AG04450 (cell line): ENCODE measurements around the gene SRRM4. TPM values are rescaled to one million over a fixed set of nuclear protein-coding genes. Genes with fewer than 3 reads are reported as not detected.
"Not testable (repeated sequence)": the region's sequence is repeated elsewhere in the genome, so short reads cannot be mapped to it uniquely, and the experiment has no call there.

Source experiments
- CTCF ChIA-PET: fragments of 300-600, 350-600 bp; formaldehyde crosslinking; extraction: SDS; loops from one replicate; lab custom pipeline; 2022; ENCODE audit warnings: antibody characterized with exemption, inconsistent platforms; lab: Charles Lee
- POLR2A ChIA-PET: fragments of 350-600 bp; formaldehyde crosslinking; extraction: SDS; loops from one replicate; lab custom pipeline; 2021; ENCODE audit warnings: antibody characterized with exemption, inconsistent platforms; lab: Yijun Ruan, JAX
- DNase-seq: peaks from one replicate; pipeline ENCODE4 v3.0.0-alpha.2; 2011; ENCODE audit warnings: low read depth, low spot score
- H3K27ac ChIP-seq: one replicate; pipeline ENCODE4 v1.5.1; 2012; ENCODE audit warnings: low read depth, low read length, control low read depth
- H3K27me3 ChIP-seq: one replicate; pipeline ENCODE4 v1.6.0; 2012; ENCODE audit warnings: low read length; ENCODE audit not compliant: control insufficient read depth, insufficient read depth
- H3K4me3 ChIP-seq: 2 replicates; pipeline ENCODE4 v1.5.1; 2011; ENCODE audit warnings: mild to moderate bottlenecking, low read depth, low read length, control low read depth
- H3K9me3 ChIP-seq: 2 replicates; pipeline ENCODE4 v1.5.1; 2012; ENCODE audit warnings: low read length; ENCODE audit not compliant: control insufficient read depth, insufficient read depth
- polyA plus RNA-seq: library from polyadenylated mRNA; depleted of rRNA; stranded (reverse); fragments of >200 nt; gene quantifications from 2 replicates; pipeline ENCODE4 v1.2.3, GENCODE V29; 2011
- TF ChIP-seq, protein P1 (sequence below): IDR thresholded peaks from 2 replicates; pipeline ENCODE4 v1.5.1; 2011; ENCODE audit warnings: low read depth, low read length, control low read depth, inconsistent platforms

SRRM4 gene
- polyA plus RNA-seq, 1 experiment, result not detected

DNA sequence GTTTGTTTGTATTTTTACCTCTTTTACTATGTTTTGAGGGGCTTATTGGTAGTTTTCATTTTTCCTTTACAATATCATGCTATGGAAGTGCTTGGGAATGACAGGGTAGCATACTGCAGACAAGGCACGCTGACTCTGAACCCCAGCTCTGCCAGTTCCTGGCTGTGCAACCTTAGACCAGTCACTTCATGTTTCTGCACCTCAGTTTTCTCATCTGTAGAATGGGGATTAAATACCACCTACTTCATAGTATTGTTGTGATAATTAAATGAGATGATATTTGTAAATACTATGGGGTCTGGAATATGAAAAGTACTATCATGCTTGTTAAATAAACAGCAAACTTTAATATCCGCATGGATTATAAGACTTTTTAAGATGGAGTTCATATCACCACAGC, 35.4 kb downstream of the SRRM4 start:
- Histone ChIP-seq H3K4me3 (no peak overlapping the region), H3K9me3 (peaks cover 20% of the 10 kb centered on the region; the same call in 1 of the 2 replicates), H3K27me3 (no peaks in the 10 kb centered on the region), H3K27ac (no peak overlapping the region)
- DNase-seq, result no peak
- TF ChIP-seq, protein P1, sequence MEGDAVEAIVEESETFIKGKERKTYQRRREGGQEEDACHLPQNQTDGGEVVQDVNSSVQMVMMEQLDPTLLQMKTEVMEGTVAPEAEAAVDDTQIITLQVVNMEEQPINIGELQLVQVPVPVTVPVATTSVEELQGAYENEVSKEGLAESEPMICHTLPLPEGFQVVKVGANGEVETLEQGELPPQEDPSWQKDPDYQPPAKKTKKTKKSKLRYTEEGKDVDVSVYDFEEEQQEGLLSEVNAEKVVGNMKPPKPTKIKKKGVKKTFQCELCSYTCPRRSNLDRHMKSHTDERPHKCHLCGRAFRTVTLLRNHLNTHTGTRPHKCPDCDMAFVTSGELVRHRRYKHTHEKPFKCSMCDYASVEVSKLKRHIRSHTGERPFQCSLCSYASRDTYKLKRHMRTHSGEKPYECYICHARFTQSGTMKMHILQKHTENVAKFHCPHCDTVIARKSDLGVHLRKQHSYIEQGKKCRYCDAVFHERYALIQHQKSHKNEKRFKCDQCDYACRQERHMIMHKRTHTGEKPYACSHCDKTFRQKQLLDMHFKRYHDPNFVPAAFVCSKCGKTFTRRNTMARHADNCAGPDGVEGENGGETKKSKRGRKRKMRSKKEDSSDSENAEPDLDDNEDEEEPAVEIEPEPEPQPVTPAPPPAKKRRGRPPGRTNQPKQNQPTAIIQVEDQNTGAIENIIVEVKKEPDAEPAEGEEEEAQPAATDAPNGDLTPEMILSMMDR, result no peak
- ChIA-PET CTCF (no interaction called here), POLR2A (no interaction called here)

DNA sequence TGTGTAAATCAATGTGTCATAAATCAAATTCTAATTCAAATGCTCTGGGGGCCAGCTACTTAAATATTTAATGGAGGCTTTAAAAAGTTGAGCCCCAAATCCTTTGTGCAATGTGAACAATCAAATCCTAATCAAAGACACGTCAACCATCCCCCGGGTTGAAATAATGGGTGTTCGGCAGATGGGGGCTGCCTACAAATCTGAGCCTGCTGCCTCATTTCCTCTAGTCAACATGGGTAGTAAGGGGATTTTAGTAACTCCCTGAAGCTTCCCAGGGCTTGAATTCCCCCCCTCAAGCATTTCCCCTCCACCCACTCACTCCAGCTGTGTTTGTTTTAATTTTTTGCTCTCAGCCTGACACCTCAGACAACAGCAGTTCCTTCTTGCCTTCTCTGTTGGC, 37.8 kb downstream of the SRRM4 start:
- no peak overlapping the region for H3K27ac ChIP-seq
- peaks cover 20% of the 10 kb centered on the region for H3K9me3 ChIP-seq
- DNase-seq, result no peak
- H3K27me3 ChIP-seq, result no peaks in the 10 kb centered on the region
- POLR2A ChIA-PET, result interaction anchor here (0.7 kb wide), 1 partner anchor 104 kb away, joined by 5 read pairs; no protein-coding TSS in a partner anchor
- TF ChIP-seq, protein P1, result no peak
- H3K4me3 ChIP-seq, result no peak overlapping the region
- CTCF ChIA-PET, result no interaction called here

- Histone ChIP-seq H3K27ac (no peak overlapping the region), H3K4me3 (no peak overlapping the region), H3K9me3 (peaks cover 30% of the 10 kb centered on the region), H3K27me3 (no peaks in the 10 kb centered on the region)
- TF ChIP-seq, protein P1, result no peak
- ChIA-PET CTCF (no interaction called here), POLR2A (no interaction called here)
- no peak for DNase-seq
These were observed 39.3 kb downstream of the SRRM4 start for GRCh38 chr12:119020406-119021360.

GRCh38 chr12:119024356-119024755, 43.0 kb downstream of the SRRM4 start:
- no peaks in the 10 kb centered on the region for H3K27me3 ChIP-seq
- H3K4me3 ChIP-seq, result no peak overlapping the region
- DNase-seq, result no peak
- no peak overlapping the region for H3K27ac ChIP-seq
- TF ChIP-seq, protein P1, result no peak
- ChIA-PET CTCF (no interaction called here), POLR2A (no interaction called here)
- H3K9me3 ChIP-seq, result peaks cover 30% of the 10 kb centered on the region

- no peak for DNase-seq
- Histone ChIP-seq H3K4me3 (no peak overlapping the region), H3K27ac (no peak overlapping the region), H3K9me3 (peaks cover 25% of the 10 kb centered on the region), H3K27me3 (no peaks in the 10 kb centered on the region)
- TF ChIP-seq, protein P1, result no peak
- ChIA-PET CTCF (no interaction called here), POLR2A (no interaction called here)
These were observed 44.4 kb downstream of the SRRM4 start for GRCh38 chr12:119025786-119026185.

- CTCF ChIA-PET, result not testable (repeated sequence)
These were observed 52.0 kb downstream of the SRRM4 start for GRCh38 chr12:119033332-119033731.

More at GRCh38 chr12:119033332-119033731, 52.0 kb downstream of the SRRM4 start:
- H3K27me3 ChIP-seq, DNase-seq, H3K4me3 ChIP-seq, H3K27ac ChIP-seq, POLR2A ChIA-PET: not testable (repeated sequence)
- H3K9me3 ChIP-seq, result peaks cover 14% of the 10 kb centered on the region
